Jurkat, Clone E6-1 (cell line): ENCODE data around the gene PTOV1.

Experiments used
- DNase-seq: peaks from one replicate; pipeline ENCODE4 v3.0.0-alpha.2; 2011; ENCODE audit warnings: low read depth, low spot score
- H3K4me3 ChIP-seq: 2 replicates; pipeline ENCODE4 v1.5.1; 2011; ENCODE audit warnings: mild to moderate bottlenecking, low read length, control low read depth, moderate library complexity

PTOV1 gene

GRCh38 chr19:49894879-49895565 is 44.1 kb downstream of the PTOV1 start:
- H3K4me3 ChIP-seq, result no peak overlapping the region
- no peak for DNase-seq

- H3K4me3 ChIP-seq, result no peak overlapping the region
- no peak for DNase-seq
Measured at GRCh38 chr19:49895566-49896297, 44.8 kb downstream of the PTOV1 start.

- DNase-seq, result no peak
- no peak within 1 kb of the TSS for H3K4me3 ChIP-seq
Measured at GRCh38 chr19:49896863-49897621, 46.1 kb downstream of the PTOV1 start, which contains the start of gene IL4I1. IL4I1 (minus strand) TSS chr19:49896887; CDS start chr19:49896160, 727 bp downstream.

- DNase-seq, result no peak
- no peak overlapping the region for H3K4me3 ChIP-seq
Measured at GRCh38 chr19:49904136-49904535, 53.2 kb downstream of the PTOV1 start.

GRCh38 chr19:49906879-49907564 is 56.1 kb downstream of the PTOV1 start:
- DNase-seq, result no peak
- no peak overlapping the region for H3K4me3 ChIP-seq

DNA sequence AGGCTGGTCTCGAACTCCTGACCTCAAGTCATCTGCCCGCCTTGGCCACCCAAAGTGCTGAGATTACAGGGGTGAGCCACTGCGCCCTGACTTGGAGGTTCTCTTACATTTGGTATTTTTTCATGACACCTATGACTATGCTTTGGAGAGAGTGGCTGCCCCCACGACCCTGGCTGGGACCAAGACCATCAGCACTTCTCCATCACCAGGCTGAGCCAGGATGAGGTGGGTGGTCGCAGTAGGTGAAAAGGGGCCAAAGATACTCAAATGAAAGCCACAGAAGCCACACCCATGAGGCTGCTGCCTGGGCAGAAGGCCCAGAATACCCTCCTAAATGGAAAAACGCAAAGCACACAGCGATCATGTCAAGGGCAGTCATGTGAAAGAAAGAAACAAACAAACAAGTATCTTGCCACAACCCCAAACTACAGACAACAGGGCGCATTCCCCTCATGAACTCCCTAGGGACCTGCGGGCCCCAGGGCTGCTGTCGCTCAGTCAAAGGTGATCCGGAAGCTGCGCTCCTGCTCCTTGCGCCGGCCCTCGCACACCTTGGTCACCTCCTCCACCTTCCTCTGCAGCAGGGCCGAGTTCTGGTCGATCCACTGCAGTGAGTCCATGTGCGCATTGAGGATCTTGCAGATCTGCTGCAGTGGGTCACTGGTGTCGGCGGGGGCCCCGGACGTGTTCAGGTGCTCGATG is 56.9 kb downstream of the PTOV1 start:
- DNase-seq, result no peak
- no peak overlapping the region for H3K4me3 ChIP-seq

GRCh38 chr19:49908480-49909420 is 57.8 kb downstream of the PTOV1 start:
- no peak for DNase-seq
- no peak overlapping the region for H3K4me3 ChIP-seq

DNA sequence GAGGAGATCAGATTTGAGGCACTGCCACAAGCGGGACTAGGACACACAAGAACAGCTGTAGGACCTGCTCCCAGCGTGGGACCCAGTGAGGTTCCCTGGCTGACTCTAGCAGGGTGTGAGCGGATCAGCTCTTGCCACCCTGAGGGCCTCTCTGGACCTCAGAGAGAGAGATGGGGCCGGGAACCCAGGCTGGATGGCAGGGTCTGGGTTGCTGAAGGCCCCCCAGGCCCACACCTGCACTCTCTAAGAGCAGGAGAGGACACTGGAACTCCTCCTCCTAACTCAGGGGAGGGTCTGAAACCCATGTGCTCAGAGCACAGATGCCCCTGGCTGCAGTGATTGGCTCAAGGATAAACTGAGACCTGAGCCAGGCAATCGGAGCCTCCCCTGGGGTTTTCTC is 59.2 kb downstream of the PTOV1 start:
- no peak for DNase-seq
- no peak overlapping the region for H3K4me3 ChIP-seq
